HEK293 (cell line): ENCODE results near the gene NUP107.
A peak's percentile ranks its signal among the peaks of the same experiment; 100 is the strongest.

ENCODE experiments used
- CTCF ChIA-PET: fragments of 350-600 bp; formaldehyde crosslinking; extraction: SDS; loops from one replicate; lab custom pipeline; 2021; ENCODE audit warnings: antibody characterized with exemption; lab: Yijun Ruan, JAX
- POLR2A ChIA-PET: fragments of 300-600 bp; formaldehyde crosslinking; extraction: SDS; loops from one replicate; lab custom pipeline; 2020; ENCODE audit warnings: antibody characterized with exemption, inconsistent platforms; lab: Yijun Ruan, JAX
- H3K27ac ChIP-seq: fragments of 200-500 bp; sonication (Bioruptor generic); 2 replicates; pipeline ENCODE4 v1.5.1; 2014; ENCODE audit warnings: low read depth, low read length, control low read depth, inconsistent platforms; ENCODE audit errors: extremely low read depth
- H3K36me3 ChIP-seq, 2 experiments: fragments of 200-500 bp in 1 of 2; sonication (Bioruptor generic) in 1 of 2; 1 replicate in 1 of 2; 2 replicates in 1 of 2; pipeline ENCODE4 v1.5.1; 2014 to 2017; ENCODE audit warnings: inconsistent platforms in 2 of 2, low read length in 2 of 2; ENCODE audit not compliant: control insufficient read depth in 2 of 2, insufficient read depth in 1 of 2
- H3K4me1 ChIP-seq: fragments of 200-500 bp; sonication (Bioruptor generic); 2 replicates; pipeline ENCODE4 v1.5.1; 2014; ENCODE audit warnings: mild to moderate bottlenecking, low read length, inconsistent platforms; ENCODE audit not compliant: control insufficient read depth, insufficient read depth
- H3K4me3 ChIP-seq: 2 replicates; pipeline ENCODE4 v1.5.1; 2011; ENCODE audit warnings: low read depth, mild to moderate bottlenecking, control low read depth, low read length, moderate library complexity
- H3K9me3 ChIP-seq: fragments of 200-500 bp; sonication (Bioruptor generic); 2 replicates; pipeline ENCODE4 v1.5.1; 2014; ENCODE audit warnings: low read depth, low read length, inconsistent platforms; ENCODE audit not compliant: control insufficient read depth, insufficient read depth
- BCL11A ChIP-seq: fragments of 450-650 bp; formaldehyde crosslinking; IDR thresholded peaks from 2 replicates; pipeline ENCODE4 v1.5.1; 2016; ENCODE audit warnings: low read depth, missing biosample characterization, missing genetic modification characterization
- ELK4 ChIP-seq: IDR thresholded peaks from 2 replicates; pipeline ENCODE4 v1.6.1; 2011; ENCODE audit warnings: mild to moderate bottlenecking, low read depth, low read length, borderline replicate concordance
- PRDM1 ChIP-seq: fragments of 450-650 bp; formaldehyde crosslinking; IDR thresholded peaks from 2 replicates; pipeline ENCODE4; 2016; ENCODE audit warnings: missing biosample characterization, missing genetic modification characterization
- SCRT2 ChIP-seq: fragments of 450-650 bp; formaldehyde crosslinking; IDR thresholded peaks from 2 replicates; pipeline ENCODE4 v1.5.1; 2016; ENCODE audit warnings: missing biosample characterization, missing genetic modification characterization
- WT1 ChIP-seq: fragments of 450-650 bp; formaldehyde crosslinking; IDR thresholded peaks from 2 replicates; pipeline ENCODE4 v1.5.1; 2016; ENCODE audit warnings: missing biosample characterization, missing genetic modification characterization
- ZFP37 ChIP-seq: fragments of 450-650 bp; formaldehyde crosslinking; IDR thresholded peaks from 2 replicates; pipeline ENCODE4 v1.5.1; 2016; ENCODE audit warnings: missing biosample characterization, missing genetic modification characterization
- ZFP69B ChIP-seq: fragments of 450-650 bp; formaldehyde crosslinking; IDR thresholded peaks from 2 replicates; pipeline ENCODE4 v1.5.1; 2016; ENCODE audit warnings: missing biosample characterization, missing genetic modification characterization
- ZNF132 ChIP-seq: fragments of 450-650 bp; formaldehyde crosslinking; IDR thresholded peaks from 2 replicates; pipeline ENCODE4 v1.5.1; 2017; ENCODE audit warnings: missing biosample characterization, missing genetic modification characterization, borderline replicate concordance
- ZNF155 ChIP-seq: fragments of 450-650 bp; formaldehyde crosslinking; IDR thresholded peaks from 2 replicates; pipeline ENCODE4 v1.5.1; 2016; ENCODE audit warnings: missing biosample characterization, missing genetic modification characterization
- ZNF175 ChIP-seq: fragments of 450-650 bp; formaldehyde crosslinking; IDR thresholded peaks from 2 replicates; pipeline ENCODE4 v1.5.1; 2016; ENCODE audit warnings: missing biosample characterization, missing genetic modification characterization
- ZNF19 ChIP-seq: fragments of 450-650 bp; formaldehyde crosslinking; IDR thresholded peaks from 2 replicates; pipeline ENCODE4; 2016; ENCODE audit warnings: missing biosample characterization, missing genetic modification characterization, low read depth
- ZNF335 ChIP-seq: fragments of 450-650 bp; formaldehyde crosslinking; conservative IDR thresholded peaks from 2 replicates; pipeline ENCODE4 v1.5.1; 2016; ENCODE audit warnings: missing biosample characterization, missing genetic modification characterization
- ZNF510 ChIP-seq: fragments of 450-650 bp; formaldehyde crosslinking; IDR thresholded peaks from 2 replicates; pipeline ENCODE4 v1.5.1; 2018; ENCODE audit warnings: mild to moderate bottlenecking, missing genetic modification characterization, missing biosample characterization; ENCODE audit not compliant: insufficient replicate concordance
- ZNF514 ChIP-seq: fragments of 450-650 bp; formaldehyde crosslinking; IDR thresholded peaks from 2 replicates; pipeline ENCODE4 v1.5.1; 2016; ENCODE audit warnings: missing biosample characterization, missing genetic modification characterization
- ZNF521 ChIP-seq: fragments of 450-650 bp; formaldehyde crosslinking; IDR thresholded peaks from 2 replicates; pipeline ENCODE4 v1.5.1; 2017; ENCODE audit warnings: missing biosample characterization, mild to moderate bottlenecking, missing genetic modification characterization
- ZNF561 ChIP-seq: fragments of 450-650 bp; IDR thresholded peaks from 2 replicates; pipeline ENCODE4 v1.5.1; 2018; ENCODE audit warnings: missing biosample characterization, missing genetic modification characterization, borderline replicate concordance
- ZNF600 ChIP-seq: fragments of 450-650 bp; formaldehyde crosslinking; IDR thresholded peaks from 2 replicates; pipeline ENCODE4 v1.5.1; 2016; ENCODE audit warnings: missing biosample characterization, missing genetic modification characterization
- ZNF623 ChIP-seq: fragments of 450-650 bp; formaldehyde crosslinking; IDR thresholded peaks from 2 replicates; pipeline ENCODE4 v1.5.1; 2016; ENCODE audit warnings: missing biosample characterization, missing genetic modification characterization
- ZSCAN30 ChIP-seq: fragments of 450-650 bp; IDR thresholded peaks from 2 replicates; pipeline ENCODE4 v1.5.1; 2018; ENCODE audit warnings: missing biosample characterization, mild to moderate bottlenecking, missing genetic modification characterization, moderate library complexity
- TF ChIP-seq, protein P1 (sequence below): fragments of 450-650 bp; formaldehyde crosslinking; IDR thresholded peaks from 2 replicates; pipeline ENCODE4 v1.5.1; 2016; ENCODE audit warnings: missing biosample characterization, missing genetic modification characterization
- TF ChIP-seq, protein P2 (sequence below): fragments of 450-650 bp; formaldehyde crosslinking; IDR thresholded peaks from 2 replicates; pipeline ENCODE4 v1.5.1; 2016; ENCODE audit warnings: missing biosample characterization, missing genetic modification characterization
- TF ChIP-seq, protein P3 (sequence below): fragments of 450-650 bp; formaldehyde crosslinking; IDR thresholded peaks from 2 replicates; pipeline ENCODE4 v1.5.1; 2016; ENCODE audit warnings: missing biosample characterization, missing genetic modification characterization

Gene NUP107

DNA sequence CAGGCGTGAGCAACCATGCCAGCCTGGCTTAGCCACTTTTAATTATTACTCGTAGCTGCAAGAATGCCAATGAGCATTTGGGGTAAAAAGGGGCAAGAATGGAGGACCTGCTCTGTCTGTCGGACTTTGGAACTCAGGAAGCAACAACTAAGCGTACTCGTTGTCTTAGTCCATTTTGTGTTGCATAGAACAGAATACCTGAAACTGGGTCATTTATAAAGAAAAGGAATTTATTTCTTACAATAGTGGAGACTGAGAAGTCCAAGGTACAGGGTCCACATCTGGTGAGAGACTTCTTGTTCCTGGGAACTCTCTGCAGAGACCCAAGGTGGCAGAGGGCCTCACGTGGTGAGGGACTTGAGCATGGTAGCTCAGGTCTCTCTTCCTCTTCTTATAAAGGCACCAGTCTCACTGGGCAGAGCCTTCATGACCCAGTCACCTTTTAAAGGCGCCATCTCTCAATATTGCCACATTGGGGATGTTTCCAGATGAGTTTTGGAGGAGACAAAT lies 88.4 kb downstream of the NUP107 start:
- TF ChIP-seq ZSCAN30 (tag by site-specific recombination) (no peak), ZNF175 (tag by site-specific recombination) (no peak), ZNF623 (tag by site-specific recombination) (no peak), ZNF521 (no peak), ZNF600 (tag by site-specific recombination) (no peak), ELK4 (no peak), ZNF510 (tag by site-specific recombination) (no peak), ZFP69B (no peak), BCL11A (tag by site-specific recombination) (no peak), ZFP37 (tag by site-specific recombination) (no peak), ZNF561 (tag by site-specific recombination) (no peak), ZNF514 (tag by site-specific recombination) (no peak), ZNF19 (no peak), ZNF155 (tag by site-specific recombination) (no peak), WT1 (tag by site-specific recombination) (no peak), PRDM1 (tag by site-specific recombination) (no peak)
- TF ChIP-seq, protein P1, sequence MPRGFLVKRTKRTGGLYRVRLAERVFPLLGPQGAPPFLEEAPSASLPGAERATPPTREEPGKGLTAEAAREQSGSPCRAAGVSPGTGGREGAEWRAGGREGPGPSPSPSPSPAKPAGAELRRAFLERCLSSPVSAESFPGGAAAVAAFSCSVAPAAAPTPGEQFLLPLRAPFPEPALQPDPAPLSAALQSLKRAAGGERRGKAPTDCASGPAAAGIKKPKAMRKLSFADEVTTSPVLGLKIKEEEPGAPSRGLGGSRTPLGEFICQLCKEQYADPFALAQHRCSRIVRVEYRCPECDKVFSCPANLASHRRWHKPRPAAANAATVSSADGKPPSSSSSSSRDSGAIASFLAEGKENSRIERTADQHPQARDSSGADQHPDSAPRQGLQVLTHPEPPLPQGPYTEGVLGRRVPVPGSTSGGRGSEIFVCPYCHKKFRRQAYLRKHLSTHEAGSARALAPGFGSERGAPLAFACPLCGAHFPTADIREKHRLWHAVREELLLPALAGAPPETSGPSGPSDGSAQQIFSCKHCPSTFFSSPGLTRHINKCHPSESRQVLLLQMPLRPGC (tag by site-specific recombination), result no peak
- TF ChIP-seq, protein P2, sequence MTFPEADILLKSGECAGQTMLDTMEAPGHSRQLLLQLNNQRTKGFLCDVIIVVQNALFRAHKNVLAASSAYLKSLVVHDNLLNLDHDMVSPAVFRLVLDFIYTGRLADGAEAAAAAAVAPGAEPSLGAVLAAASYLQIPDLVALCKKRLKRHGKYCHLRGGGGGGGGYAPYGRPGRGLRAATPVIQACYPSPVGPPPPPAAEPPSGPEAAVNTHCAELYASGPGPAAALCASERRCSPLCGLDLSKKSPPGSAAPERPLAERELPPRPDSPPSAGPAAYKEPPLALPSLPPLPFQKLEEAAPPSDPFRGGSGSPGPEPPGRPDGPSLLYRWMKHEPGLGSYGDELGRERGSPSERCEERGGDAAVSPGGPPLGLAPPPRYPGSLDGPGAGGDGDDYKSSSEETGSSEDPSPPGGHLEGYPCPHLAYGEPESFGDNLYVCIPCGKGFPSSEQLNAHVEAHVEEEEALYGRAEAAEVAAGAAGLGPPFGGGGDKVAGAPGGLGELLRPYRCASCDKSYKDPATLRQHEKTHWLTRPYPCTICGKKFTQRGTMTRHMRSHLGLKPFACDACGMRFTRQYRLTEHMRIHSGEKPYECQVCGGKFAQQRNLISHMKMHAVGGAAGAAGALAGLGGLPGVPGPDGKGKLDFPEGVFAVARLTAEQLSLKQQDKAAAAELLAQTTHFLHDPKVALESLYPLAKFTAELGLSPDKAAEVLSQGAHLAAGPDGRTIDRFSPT (tag by site-specific recombination), result no peak
- TF ChIP-seq, protein P3, sequence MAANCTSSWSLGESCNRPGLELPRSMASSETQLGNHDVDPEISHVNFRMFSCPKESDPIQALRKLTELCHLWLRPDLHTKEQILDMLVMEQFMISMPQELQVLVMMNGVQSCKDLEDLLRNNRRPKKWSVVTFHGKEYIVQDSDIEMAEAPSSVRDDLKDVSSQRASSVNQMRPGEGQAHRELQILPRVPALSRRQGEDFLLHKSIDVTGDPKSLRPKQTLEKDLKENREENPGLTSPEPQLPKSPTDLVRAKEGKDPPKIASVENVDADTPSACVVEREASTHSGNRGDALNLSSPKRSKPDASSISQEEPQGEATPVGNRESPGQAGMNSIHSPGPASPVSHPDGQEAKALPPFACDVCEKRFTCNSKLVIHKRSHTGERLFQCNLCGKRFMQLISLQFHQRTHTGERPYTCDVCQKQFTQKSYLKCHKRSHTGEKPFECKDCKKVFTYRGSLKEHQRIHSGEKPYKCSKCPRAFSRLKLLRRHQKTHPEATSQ, result no peak
- no peaks in the 10 kb centered on the region for H3K36me3 ChIP-seq
- H3K9me3 ChIP-seq, result no peaks in the 10 kb centered on the region
- POLR2A ChIA-PET, result no interaction called here
- CTCF ChIA-PET, result no interaction called here
- H3K4me3 ChIP-seq, result no peak overlapping the region
- H3K4me1 ChIP-seq, result no peaks in the 10 kb centered on the region
- H3K27ac ChIP-seq, result no peak overlapping the region

- TF ChIP-seq SCRT2 (tag by site-specific recombination), result peak; percentile 77
- TF ChIP-seq ZNF335 (tag by site-specific recombination), result no peak
- TF ChIP-seq ZNF132 (tag by site-specific recombination), result no peak
- Histone ChIP-seq H3K36me3 (no peaks in the 10 kb centered on the region), H3K9me3 (no peaks in the 10 kb centered on the region), H3K27ac (no peak overlapping the region), H3K4me3 (no peak overlapping the region), H3K4me1 (no peaks in the 10 kb centered on the region)
- CTCF ChIA-PET, result no interaction called here
- POLR2A ChIA-PET, result no interaction called here
Measured at GRCh38 chr12:68776976-68777610, 90.3 kb downstream of the NUP107 start.
